ENCODE results near the gene PIEZO1. TPM values are rescaled to one million over a fixed set of nuclear protein-coding genes. Genes with fewer than 3 reads are reported as not detected.

The PIEZO1 gene
- total and polyA plus RNA-seq, 10 of the 15 experiments (the other 5 are each of a cell fraction or from before 2014, with no cell fraction given), result 1.3 to 169 (median 33.4) TPM

- no peaks in the 10 kb centered on the region for H3K9me3 ChIP-seq (replicated peaks; ENCODE audit: control insufficient read depth, insufficient read depth, low read length)
- H3K4me1 ChIP-seq (ENCODE audit: control insufficient read depth, insufficient read depth, low read length), result peaks cover 23% of the 10 kb centered on the region
- in situ Hi-C loops (cut with MboI), result no loop called here
- H3K36me3 ChIP-seq (ENCODE audit: control insufficient read depth in 2 of 2, insufficient read depth in 2 of 2, low read length in 1 of 2), result peaks cover 0 to 7% of the 10 kb centered on the region in 2 experiments; a peak in 2 of 4 replicates
- no peaks in the 10 kb centered on the region for H3K27me3 ChIP-seq (replicated peaks in 1 of 2; ENCODE audit: control insufficient read depth in 2 of 2, insufficient read depth in 2 of 2, low read length in 1 of 2)
- H3K79me2 ChIP-seq (ENCODE audit: control insufficient read depth, insufficient read depth, low read length), result peaks cover under 1% of the 10 kb centered on the region; the same call in 1 of the 2 replicates
- ChIA-PET RAD21 (ENCODE audit: unreplicated experiment) (no interaction called here), POLR2A (interaction anchor here (0.7 kb wide), 1 partner anchor 31 kb away, joined by 4 read pairs; no protein-coding TSS in a partner anchor), SMC1A (ENCODE audit: uncharacterized antibody, unreplicated experiment) (no interaction called here), CTCF (interaction anchor here (0.6 to 0.8 kb wide), 2 partner anchors 11 to 79 kb away, joined by 3 read pairs; no protein-coding TSS in a partner anchor)
- H3K9ac ChIP-seq (ENCODE audit: control insufficient read depth, insufficient read depth, low read length), result no peak overlapping the region
- intact Hi-C loops (cut with micrococcal nuclease; ENCODE audit: unreplicated experiment), result no loop called here
- ATAC-seq (no peak), FAIRE-seq (no peak), DNase-seq (ENCODE audit: low read depth, low spot score) (no peak)
- no peak overlapping the region for H3K4me3 ChIP-seq
- no peaks in the 10 kb centered on the region for H4K20me1 ChIP-seq (ENCODE audit: control insufficient read depth, insufficient read depth)
- H2AFZ ChIP-seq (ENCODE audit: control insufficient read depth, low read depth, low read length), result no peak overlapping the region
- WGBS (ENCODE audit: insufficient coverage, insufficient replicate concordance, low lambda C conversion rate, missing lambda C conversion rate), result 90% methylated on average over 7 of the region's 7 CpGs
- no peak overlapping the region for H3K27ac ChIP-seq (ENCODE audit: control insufficient read depth, insufficient read depth)
- H3K4me2 ChIP-seq (ENCODE audit: control insufficient read depth, insufficient read depth), result no peak overlapping the region
- BruUV-seq (replicated peaks), result no TSS peak
- TF ChIP-seq, protein P1, sequence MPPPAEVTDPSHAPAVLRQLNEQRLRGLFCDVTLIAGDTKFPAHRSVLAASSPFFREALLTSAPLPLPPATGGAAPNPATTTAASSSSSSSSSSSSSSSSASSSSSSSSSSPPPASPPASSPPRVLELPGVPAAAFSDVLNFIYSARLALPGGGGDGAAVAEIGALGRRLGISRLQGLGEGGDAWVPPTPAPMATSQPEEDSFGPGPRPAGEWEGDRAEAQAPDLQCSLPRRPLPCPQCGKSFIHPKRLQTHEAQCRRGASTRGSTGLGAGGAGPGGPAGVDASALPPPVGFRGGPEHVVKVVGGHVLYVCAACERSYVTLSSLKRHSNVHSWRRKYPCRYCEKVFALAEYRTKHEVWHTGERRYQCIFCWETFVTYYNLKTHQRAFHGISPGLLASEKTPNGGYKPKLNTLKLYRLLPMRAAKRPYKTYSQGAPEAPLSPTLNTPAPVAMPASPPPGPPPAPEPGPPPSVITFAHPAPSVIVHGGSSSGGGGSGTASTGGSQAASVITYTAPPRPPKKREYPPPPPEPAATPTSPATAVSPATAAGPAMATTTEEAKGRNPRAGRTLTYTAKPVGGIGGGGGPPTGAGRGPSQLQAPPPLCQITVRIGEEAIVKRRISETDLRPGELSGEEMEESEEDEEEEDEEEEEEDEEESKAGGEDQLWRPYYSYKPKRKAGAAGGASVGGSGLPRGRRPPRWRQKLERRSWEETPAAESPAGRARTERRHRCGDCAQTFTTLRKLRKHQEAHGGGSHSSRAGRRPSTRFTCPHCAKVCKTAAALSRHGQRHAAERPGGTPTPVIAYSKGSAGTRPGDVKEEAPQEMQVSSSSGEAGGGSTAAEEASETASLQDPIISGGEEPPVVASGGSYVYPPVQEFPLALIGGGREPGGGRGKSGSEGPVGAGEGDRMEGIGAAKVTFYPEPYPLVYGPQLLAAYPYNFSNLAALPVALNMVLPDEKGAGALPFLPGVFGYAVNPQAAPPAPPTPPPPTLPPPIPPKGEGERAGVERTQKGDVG (CRISPR knock-in tag; IDR thresholded peaks at IDR 0.05), result no peak
- no peak for TF ChIP-seq MXI1 (IDR thresholded peaks at IDR 0.05; ENCODE audit: low read depth, low read length)
- no peak for TF ChIP-seq ETV6 (conservative IDR thresholded peaks at IDR 0.05 in 1 of 2, IDR thresholded peaks at IDR 0.05 in 1 of 2; ENCODE audit: borderline replicate concordance in 1 of 2, low read depth in 1 of 2)
- no peak for TF ChIP-seq YBX1 (IDR thresholded peaks at IDR 0.05)
- no peak for TF ChIP-seq MYC (IDR thresholded peaks at IDR 0.05; ENCODE audit: insufficient read depth, insufficient read length, insufficient replicate concordance, low read length, severe bottlenecking)
- TF ChIP-seq, protein P2, sequence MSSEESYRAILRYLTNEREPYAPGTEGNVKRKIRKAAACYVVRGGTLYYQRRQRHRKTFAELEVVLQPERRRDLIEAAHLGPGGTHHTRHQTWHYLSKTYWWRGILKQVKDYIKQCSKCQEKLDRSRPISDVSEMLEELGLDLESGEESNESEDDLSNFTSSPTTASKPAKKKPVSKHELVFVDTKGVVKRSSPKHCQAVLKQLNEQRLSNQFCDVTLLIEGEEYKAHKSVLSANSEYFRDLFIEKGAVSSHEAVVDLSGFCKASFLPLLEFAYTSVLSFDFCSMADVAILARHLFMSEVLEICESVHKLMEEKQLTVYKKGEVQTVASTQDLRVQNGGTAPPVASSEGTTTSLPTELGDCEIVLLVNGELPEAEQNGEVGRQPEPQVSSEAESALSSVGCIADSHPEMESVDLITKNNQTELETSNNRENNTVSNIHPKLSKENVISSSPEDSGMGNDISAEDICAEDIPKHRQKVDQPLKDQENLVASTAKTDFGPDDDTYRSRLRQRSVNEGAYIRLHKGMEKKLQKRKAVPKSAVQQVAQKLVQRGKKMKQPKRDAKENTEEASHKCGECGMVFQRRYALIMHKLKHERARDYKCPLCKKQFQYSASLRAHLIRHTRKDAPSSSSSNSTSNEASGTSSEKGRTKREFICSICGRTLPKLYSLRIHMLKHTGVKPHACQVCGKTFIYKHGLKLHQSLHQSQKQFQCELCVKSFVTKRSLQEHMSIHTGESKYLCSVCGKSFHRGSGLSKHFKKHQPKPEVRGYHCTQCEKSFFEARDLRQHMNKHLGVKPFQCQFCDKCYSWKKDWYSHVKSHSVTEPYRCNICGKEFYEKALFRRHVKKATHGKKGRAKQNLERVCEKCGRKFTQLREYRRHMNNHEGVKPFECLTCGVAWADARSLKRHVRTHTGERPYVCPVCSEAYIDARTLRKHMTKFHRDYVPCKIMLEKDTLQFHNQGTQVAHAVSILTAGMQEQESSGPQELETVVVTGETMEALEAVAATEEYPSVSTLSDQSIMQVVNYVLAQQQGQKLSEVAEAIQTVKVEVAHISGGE (CRISPR knock-in tag; IDR thresholded peaks at IDR 0.05), result no peak
- TF ChIP-seq SREBF2 (IDR thresholded peaks at IDR 0.05; ENCODE audit: low read length), result no peak
- TF ChIP-seq, protein P3, sequence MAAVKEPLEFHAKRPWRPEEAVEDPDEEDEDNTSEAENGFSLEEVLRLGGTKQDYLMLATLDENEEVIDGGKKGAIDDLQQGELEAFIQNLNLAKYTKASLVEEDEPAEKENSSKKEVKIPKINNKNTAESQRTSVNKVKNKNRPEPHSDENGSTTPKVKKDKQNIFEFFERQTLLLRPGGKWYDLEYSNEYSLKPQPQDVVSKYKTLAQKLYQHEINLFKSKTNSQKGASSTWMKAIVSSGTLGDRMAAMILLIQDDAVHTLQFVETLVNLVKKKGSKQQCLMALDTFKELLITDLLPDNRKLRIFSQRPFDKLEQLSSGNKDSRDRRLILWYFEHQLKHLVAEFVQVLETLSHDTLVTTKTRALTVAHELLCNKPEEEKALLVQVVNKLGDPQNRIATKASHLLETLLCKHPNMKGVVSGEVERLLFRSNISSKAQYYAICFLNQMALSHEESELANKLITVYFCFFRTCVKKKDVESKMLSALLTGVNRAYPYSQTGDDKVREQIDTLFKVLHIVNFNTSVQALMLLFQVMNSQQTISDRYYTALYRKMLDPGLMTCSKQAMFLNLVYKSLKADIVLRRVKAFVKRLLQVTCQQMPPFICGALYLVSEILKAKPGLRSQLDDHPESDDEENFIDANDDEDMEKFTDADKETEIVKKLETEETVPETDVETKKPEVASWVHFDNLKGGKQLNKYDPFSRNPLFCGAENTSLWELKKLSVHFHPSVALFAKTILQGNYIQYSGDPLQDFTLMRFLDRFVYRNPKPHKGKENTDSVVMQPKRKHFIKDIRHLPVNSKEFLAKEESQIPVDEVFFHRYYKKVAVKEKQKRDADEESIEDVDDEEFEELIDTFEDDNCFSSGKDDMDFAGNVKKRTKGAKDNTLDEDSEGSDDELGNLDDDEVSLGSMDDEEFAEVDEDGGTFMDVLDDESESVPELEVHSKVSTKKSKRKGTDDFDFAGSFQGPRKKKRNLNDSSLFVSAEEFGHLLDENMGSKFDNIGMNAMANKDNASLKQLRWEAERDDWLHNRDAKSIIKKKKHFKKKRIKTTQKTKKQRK (IDR thresholded peaks at IDR 0.05; ENCODE audit: low read depth, low read length), result no peak
- TF ChIP-seq SREBF1 (IDR thresholded peaks at IDR 0.05; ENCODE audit: low read length), result no peak
Measured at GRCh38 chr16:88695753-88696152, 89.3 kb downstream of the PIEZO1 start.

All from GM12878 (cell line).